ENCODE results near the gene MRO.

DNA sequence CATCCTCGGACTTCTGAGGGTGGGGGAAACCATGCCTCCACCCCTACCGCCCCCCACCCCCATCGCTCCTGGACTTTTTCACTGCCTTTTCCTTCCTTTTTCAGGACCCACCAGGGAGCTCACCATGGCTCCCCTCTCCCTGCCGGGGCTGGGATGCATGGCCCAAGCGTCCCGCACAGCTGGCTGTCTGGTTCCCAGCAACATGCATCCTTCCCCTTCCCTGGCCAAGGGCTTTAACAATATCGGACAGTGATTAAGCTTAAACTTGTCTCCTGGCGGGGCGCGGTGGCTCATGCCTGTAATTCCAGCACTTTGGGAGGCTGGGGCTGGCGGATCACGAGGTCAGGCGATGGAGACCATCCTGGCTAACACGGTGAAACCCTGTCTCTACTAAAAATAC is 44.1 kb downstream of the MRO start:
- TF ChIP-seq CTCF (IDR thresholded peaks at IDR 0.05) (no peak), POLR2A (IDR thresholded peaks at IDR 0.05) (no peak)

Data from right lobe of liver (tissue), 4 donors.